Esophagus muscularis mucosa (tissue), 4 donors: Measurements from ENCODE around the gene SPTBN1. TPM values are rescaled to one million over a fixed set of nuclear protein-coding genes. Genes with fewer than 3 reads are reported as not detected.

Source experiments
- DNase-seq: peaks from one replicate; pipeline ENCODE4 v3.0.0-alpha.2; 2017; ENCODE audit errors: extremely low spot score
- H3K27ac ChIP-seq, 4 donors: fragments of 200-600 bp; sonication (generic); replicated peaks in 1 of 4; 1 replicate in 3 of 4; 2 replicates in 1 of 4; pipeline ENCODE4 v1.5.1; 2016 to 2019; ENCODE audit warnings: mild to moderate bottlenecking in 1 of 4
- H3K27me3 ChIP-seq, 4 donors: fragments of 200-600 bp; sonication (generic); one replicate each; pipeline versions ENCODE4 v1.5.1 to v1.6.0; 2016 to 2019
- H3K36me3 ChIP-seq, 4 donors: fragments of 200-600 bp; sonication (generic); one replicate each; pipeline ENCODE4 v1.5.1; 2016 to 2019
- H3K4me1 ChIP-seq, 4 donors: fragments of 200-600 bp; sonication (generic); one replicate each; pipeline ENCODE4 v1.5.1; 2016 to 2019
- H3K4me3 ChIP-seq, 4 donors: fragments of 200-600 bp; sonication (generic); 1 replicate in 2 of 4; 2 replicates in 2 of 4; pipeline ENCODE4 v1.5.1; 2016 to 2019; ENCODE audit warnings: mild to moderate bottlenecking in 4 of 4, moderate library complexity in 1 of 4
- H3K9me3 ChIP-seq, 4 donors: fragments of 200-600 bp; sonication (generic); 1 replicate in 3 of 4; 2 replicates in 1 of 4; pipeline ENCODE4 v1.5.1; 2016 to 2019
- CTCF ChIP-seq, 3 experiments: fragments of 200-600 bp in 2 of 3; fragments of 450-650 bp in 1 of 3; sonication (generic) in 2 of 3; IDR thresholded peaks; one replicate each; pipeline ENCODE4 v1.5.1; 2017 to 2019; ENCODE audit warnings: antibody characterized with exemption in 3 of 3, mild to moderate bottlenecking in 2 of 3, moderate library complexity in 1 of 3
- EP300 ChIP-seq: sonication (generic); formaldehyde crosslinking; IDR thresholded peaks from one replicate; pipeline ENCODE4 v1.6.1; 2017; ENCODE audit warnings: antibody characterized with exemption
- POLR2A ChIP-seq: fragments of 450-650 bp; IDR thresholded peaks from one replicate; pipeline ENCODE4 v1.6.1; 2017; ENCODE audit warnings: antibody characterized with exemption, moderate library complexity, mild to moderate bottlenecking, low read depth
- POLR2AphosphoS5 ChIP-seq, 2 donors: sonication (generic); formaldehyde crosslinking; IDR thresholded peaks; one replicate each; pipeline ENCODE4 v1.6.1; 2017; ENCODE audit warnings: antibody characterized with exemption in 2 of 2
- WGBS: methylation state at CpG from one replicate; pipeline ENCODE4 v1.1.5; 2018; 5-methylcytosine and 5-hydroxymethylcytosine counted together
- intact Hi-C: fragments of 100-400 bp; cut with DNase I; formaldehyde crosslinking; loops from one replicate; pipeline ENCODE4 v1.15.1; 2023
- total RNA-seq, 4 donors: library from RNA; depleted of rRNA; stranded (reverse); fragments of >200 nt; gene quantifications; one replicate each; pipeline versions ENCODE4 v1.1.0 to v1.2.1, GENCODE V29; 2016

Gene SPTBN1
- total RNA-seq, 4 donors from 2014 or later: 465 to 600 (median 547) TPM

GRCh38 chr2:54666634-54667265, 210.6 kb downstream of the SPTBN1 start:
- intact Hi-C loops: no loop called here
- TF ChIP-seq POLR2AphosphoS5 (IDR thresholded peaks at IDR 0.05) (peak in 1 of 2 donors; percentile 52), EP300 (no peak)
- peaks cover 15 to 93% (median 66%) of the 10 kb centered on the region in 4 donors for H3K36me3 ChIP-seq
- DNase-seq: no peak
- no peaks in the 10 kb centered on the region for H3K9me3 ChIP-seq
- peak overlapping the region; percentile 82 to 87 (median 84) for H3K27ac ChIP-seq
- H3K4me1 ChIP-seq: peaks cover 61 to 79% (median 75%) of the 10 kb centered on the region in 4 donors
- no peak overlapping the region for H3K4me3 ChIP-seq
- WGBS: 13% methylated on average over 6 of the region's 6 CpGs
- H3K27me3 ChIP-seq: no peaks in the 10 kb centered on the region

GRCh38 chr2:54667266-54667639, 211.1 kb downstream of the SPTBN1 start:
- Histone ChIP-seq H3K4me1 (peaks cover 64 to 84% (median 80%) of the 10 kb centered on the region in 4 donors), H3K36me3 (peaks cover 15 to 88% (median 61%) of the 10 kb centered on the region in 4 donors), H3K9me3 (no peaks in the 10 kb centered on the region), H3K4me3 (no peak overlapping the region), H3K27me3 (no peaks in the 10 kb centered on the region), H3K27ac (peak overlapping the region; percentile 82 to 87 (median 84))
- no peak for DNase-seq
- TF ChIP-seq EP300 (no peak), POLR2AphosphoS5 (IDR thresholded peaks at IDR 0.05) (no peak), CTCF (IDR thresholded peaks at IDR 0.05) (no peak), POLR2A (no peak)
- intact Hi-C loops: no loop called here
- 95% methylated on average over 4 of the region's 4 CpGs for WGBS

GRCh38 chr2:54667726-54668650, 211.9 kb downstream of the SPTBN1 start:
- Histone ChIP-seq H3K27me3 (no peaks in the 10 kb centered on the region), H3K27ac (peak overlapping the region; percentile 82 to 87 (median 84)), H3K9me3 (no peaks in the 10 kb centered on the region), H3K36me3 (peaks cover 10 to 80% (median 54%) of the 10 kb centered on the region in 4 donors), H3K4me1 (peaks cover 72 to 91% (median 88%) of the 10 kb centered on the region in 4 donors), H3K4me3 (no peak overlapping the region)
- WGBS: 95% methylated on average over 17 of the region's 17 CpGs
- no peak for DNase-seq
- intact Hi-C loops: no loop called here
- TF ChIP-seq POLR2AphosphoS5 (IDR thresholded peaks at IDR 0.05) (peak in 1 of 2 donors; percentile 11), EP300 (no peak), POLR2A (no peak)

GRCh38 chr2:54668711-54669110, 212.6 kb downstream of the SPTBN1 start:
- Histone ChIP-seq H3K9me3 (no peaks in the 10 kb centered on the region), H3K4me3 (no peak overlapping the region), H3K4me1 (peaks cover 77 to 99% (median 95%) of the 10 kb centered on the region in 4 donors), H3K36me3 (peaks cover 10 to 73% (median 47%) of the 10 kb centered on the region in 4 donors), H3K27me3 (no peaks in the 10 kb centered on the region), H3K27ac (peak overlapping the region; percentile 82 to 87 (median 84))
- 93% methylated on average over 5 of the region's 5 CpGs for WGBS
- no peak for DNase-seq
- no peak for TF ChIP-seq POLR2AphosphoS5 (IDR thresholded peaks at IDR 0.05)
- TF ChIP-seq CTCF (IDR thresholded peaks at IDR 0.05): no peak
- TF ChIP-seq POLR2A: no peak
- no peak for TF ChIP-seq EP300
- intact Hi-C loops: no loop called here

- Histone ChIP-seq H3K9me3 (no peaks in the 10 kb centered on the region), H3K27ac (peak overlapping the region; percentile 82 to 87 (median 84)), H3K4me3 (no peak overlapping the region), H3K4me1 (peaks cover 87 to 100% (median 98%) of the 10 kb centered on the region in 4 donors), H3K36me3 (peaks cover 10 to 61% (median 37%) of the 10 kb centered on the region in 4 donors), H3K27me3 (no peaks in the 10 kb centered on the region)
- no peak for DNase-seq
- TF ChIP-seq EP300 (peak; percentile 78), POLR2AphosphoS5 (IDR thresholded peaks at IDR 0.05) (peak; percentile 57 to 81), CTCF (IDR thresholded peaks at IDR 0.05) (no peak)
- WGBS: 60% methylated on average over 7 of the region's 7 CpGs
- intact Hi-C loops: no loop called here
These were observed 213.8 kb downstream of the SPTBN1 start for GRCh38 chr2:54669677-54670484.
